Head of caudate nucleus (tissue), 42 donors: Measurements from ENCODE around the gene INAFM2.

Experiments used
- DNase-seq, 42 donors: peaks; one replicate each; pipeline versions ENCODE4 v3.0.0 to v3.0.0-alpha.2; 2020 to 2021; ENCODE audit warnings: mixed read lengths in 7 of 42
- intact Hi-C: fragments of 100-400 bp; cut with DNase I; formaldehyde crosslinking; loops from one replicate; pipeline ENCODE4 v1.15.0; 2022

The INAFM2 gene

DNA sequence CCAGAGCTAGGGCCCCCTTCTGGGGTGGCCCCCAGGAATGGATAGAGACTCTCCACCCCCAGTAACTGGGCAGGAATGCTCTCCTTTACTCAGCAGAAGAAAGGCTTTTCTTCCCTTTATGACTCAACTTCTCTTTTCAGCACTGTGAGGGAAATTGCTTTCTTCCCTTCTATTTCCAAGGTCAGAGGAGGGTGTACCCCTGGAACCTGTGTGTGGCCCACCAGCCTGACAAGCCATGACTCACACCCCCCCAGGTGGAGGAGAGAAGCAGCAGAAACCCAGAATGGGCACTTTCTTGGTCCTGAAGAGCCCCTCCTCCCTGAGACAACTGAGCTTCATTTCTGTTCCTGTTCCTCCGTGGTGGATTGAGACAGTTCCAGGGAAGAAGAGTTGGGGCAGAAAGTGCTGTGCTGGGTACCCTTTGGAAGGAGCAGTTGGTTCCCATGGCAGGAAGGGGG lies 37.9 kb upstream of the INAFM2 start:
- no peak for DNase-seq
- intact Hi-C loops, result no loop called here

DNA sequence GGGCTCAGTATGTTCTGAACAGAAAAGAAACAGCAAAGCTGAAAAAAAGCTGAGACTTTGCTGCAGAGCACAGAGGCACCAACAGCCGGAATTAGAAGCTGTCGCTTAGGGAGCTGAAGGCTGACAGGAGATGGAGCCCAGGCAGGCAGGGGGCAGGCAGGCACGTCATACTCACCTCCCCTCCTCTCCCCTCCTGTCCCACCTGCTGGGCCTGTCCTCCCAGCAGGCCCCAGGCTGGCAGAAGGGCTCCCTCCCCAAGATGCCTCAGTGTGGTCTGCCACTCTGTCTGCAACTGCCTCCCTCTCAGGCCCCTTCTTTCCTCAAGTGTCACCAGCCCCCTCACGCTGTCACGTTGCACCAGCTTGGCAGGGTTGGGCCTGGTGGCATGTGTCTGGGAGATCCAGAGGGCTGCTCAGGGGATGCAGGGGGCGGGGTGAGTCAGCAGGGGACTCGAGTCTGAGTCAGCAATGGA lies 37.4 kb upstream of the INAFM2 start:
- intact Hi-C loops, result no loop called here
- DNase-seq, result peak in 41 of 42 donors; percentile 56 to 92 (median 78)

DNA sequence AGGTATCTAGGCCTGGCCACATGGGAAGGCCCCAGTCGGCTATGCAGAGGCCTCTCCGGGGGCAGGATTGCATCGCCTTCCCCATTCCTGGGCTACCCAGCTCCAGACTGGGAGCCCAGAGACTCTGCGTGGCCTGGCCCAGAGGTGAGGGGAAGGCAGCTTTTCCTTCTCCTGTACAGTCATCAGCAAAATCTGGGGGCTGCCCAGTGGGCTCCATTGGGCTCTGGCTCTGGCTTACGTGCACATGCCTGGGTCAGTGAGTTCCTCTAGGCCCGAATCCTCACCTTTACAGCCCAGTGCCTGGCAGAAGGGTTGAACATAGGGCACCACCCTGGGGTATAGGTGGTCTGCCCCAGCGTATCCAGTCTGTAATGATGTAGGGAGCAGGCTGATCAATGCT lies 36.7 kb upstream of the INAFM2 start:
- DNase-seq, result no peak
- intact Hi-C loops, result no loop called here

DNA sequence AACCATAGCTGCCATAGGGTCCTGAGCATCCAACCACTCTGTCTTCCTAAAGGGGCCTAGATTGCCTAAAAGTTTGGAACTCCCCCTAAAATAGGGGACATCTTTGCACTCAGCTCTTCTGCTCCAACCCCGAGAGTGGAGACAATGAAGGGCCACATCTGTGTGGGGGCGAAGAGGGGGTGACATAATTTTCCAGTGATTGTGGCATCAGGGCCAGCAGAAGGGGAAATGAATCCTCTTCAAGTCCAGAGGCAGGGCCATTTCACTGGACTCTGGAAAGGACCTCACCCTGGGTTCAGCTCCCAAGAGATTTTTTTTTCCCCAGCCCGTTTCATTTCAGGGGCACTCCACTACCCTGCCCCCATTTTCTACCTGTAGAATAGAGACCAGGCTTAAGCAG lies 36.0 kb upstream of the INAFM2 start:
- no peak for DNase-seq
- intact Hi-C loops, result no loop called here

DNA sequence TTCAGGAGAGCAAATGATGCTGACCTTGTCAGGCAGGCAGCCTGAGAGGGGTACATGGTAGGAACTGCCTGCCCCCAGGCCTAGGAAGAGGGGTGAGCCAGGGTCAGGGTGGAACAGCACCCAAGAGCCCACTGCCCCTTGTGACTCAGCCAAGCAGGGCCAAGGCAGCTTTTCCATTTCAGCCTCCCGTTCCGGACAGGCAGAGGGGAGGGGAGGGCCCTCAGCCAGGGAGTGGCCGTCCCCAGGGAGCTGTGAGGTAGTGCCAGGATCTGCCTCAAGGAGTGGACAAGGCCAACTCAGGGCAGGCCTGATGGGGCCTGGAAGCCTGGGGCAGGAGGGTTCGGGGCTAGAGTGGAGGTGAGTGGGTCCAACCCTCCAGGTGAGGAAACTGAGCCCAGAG lies 35.5 kb upstream of the INAFM2 start:
- DNase-seq, result no peak
- intact Hi-C loops, result no loop called here

DNA sequence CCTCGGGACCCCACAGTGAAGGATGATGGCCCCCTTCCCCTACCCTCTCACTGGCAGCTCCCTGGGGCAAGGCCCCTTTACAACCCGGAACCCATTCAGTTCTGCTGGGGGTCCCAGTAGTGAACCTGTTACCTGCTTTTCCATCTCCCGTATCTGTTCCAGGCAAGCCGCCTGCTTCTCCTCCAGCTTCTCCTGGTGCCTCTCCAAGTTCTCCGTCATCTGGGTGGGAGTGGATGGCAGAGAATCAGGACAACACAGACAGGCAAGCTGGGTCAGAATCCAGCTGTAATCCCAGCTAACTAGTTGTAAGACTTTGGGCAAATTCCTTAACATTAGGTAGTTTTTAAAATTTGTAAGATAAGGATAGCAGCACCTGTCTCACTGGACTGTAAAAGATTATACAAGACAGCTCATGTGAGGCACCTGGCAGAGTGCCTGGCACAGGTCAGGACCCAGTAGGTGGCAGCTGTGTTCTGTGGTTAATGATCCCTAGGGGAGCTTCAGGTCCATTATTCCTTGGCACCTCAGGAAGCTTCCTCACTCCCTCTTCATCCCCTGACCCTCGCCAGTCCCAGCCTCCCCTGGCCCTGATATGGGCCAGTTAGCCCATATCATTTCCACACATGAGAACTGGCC lies 34.2 kb upstream of the INAFM2 start:
- intact Hi-C loops, result no loop called here
- peak in 2 of 42 donors; percentile 30 to 42 for DNase-seq

DNA sequence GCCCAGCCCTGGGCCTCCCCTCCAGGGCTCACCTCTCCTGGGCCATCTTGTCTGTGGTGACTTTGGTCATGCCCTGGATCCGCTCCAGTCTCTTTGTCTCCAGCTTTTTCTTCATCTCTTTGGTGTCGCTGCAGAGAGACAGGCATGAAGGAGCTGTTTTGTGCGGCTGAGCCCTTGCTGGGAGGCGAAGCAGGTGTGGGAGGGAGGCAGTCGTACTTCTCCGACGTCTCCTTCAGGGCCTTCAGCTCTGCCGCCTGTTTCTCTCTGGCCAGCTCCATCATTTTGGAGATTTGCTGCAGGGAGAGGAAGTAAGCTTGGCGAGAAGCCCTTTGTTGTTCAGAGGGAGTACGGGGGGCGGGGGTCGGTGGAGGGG lies 33.0 kb upstream of the INAFM2 start:
- intact Hi-C loops, result no loop called here
- peak in 22 of 42 donors; percentile 30 to 82 (median 60) for DNase-seq

DNA sequence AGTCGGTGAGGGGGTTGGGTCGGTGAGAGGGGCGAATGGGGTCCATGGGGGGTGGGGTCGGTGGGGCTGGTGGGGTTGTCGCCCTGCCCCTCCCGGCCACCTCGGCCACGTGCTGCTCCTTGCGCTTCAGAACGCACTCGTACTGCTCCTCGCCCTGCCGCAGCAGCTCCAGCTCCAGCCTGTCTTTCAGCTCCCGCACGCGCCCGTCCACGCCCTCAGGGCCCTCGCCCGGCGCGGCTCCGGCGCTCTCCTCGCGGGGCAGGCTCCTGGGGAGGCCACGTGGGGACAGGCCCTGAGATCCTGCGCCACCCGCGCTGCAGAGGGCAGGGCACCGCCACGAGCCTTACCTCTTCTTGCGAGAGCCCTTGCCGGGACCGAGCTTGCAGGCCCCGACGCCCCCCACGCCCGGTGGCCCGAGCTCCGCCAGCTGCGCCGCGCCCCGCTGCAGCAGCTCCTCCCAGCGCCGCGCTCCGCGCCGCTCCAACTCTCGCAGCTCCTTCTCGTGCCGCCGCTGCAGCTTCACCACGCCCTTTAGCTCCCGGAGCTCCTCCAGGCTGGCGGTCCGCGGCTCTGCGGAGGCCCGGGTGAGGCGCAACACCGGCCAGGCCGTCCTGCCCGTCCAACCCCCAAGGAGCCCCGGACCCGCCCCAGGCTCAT lies 32.4 kb upstream of the INAFM2 start:
- peak in 37 of 42 donors; percentile 36 to 83 (median 65) for DNase-seq
- intact Hi-C loops, result no loop called here

DNA sequence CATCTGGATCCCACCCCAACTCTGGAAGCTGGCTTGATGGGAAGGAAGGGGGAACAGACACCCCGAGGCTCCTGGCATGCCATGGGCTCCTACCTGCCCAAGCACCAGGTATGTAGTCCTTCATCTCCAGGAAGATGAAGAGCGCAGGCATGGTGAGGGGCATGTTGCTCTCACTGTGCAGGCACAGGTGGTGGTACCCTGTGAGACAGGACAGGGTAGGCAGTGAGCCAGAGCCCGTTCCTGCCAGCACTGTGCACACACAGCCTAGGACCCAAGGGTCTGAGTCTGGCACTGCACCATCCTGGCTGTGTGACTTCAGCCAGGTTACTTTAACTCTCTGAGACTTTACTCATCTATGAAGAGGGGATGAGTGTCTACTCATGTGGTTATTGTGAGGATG lies 31.2 kb upstream of the INAFM2 start:
- DNase-seq, result no peak
- intact Hi-C loops, result no loop called here

DNA sequence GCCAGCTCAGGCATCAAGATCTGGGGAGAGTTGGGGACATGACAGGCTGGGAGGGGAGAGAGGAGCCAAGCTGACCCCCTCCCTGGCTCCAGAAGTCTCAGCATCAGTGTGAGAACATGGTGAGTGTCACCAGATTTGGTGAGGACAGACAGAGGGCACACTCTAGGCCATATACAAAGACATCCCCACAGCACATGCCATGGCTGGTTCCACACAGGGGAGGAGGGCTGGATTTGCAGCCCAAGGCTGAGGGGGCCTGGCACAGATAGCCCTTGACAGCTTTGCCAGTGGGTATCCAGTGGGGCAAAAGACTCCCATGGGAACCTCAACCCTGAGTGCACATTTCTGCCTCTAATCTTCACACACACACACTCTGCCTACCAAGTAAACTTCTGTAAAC lies 30.5 kb upstream of the INAFM2 start:
- intact Hi-C loops, result no loop called here
- DNase-seq, result no peak

DNA sequence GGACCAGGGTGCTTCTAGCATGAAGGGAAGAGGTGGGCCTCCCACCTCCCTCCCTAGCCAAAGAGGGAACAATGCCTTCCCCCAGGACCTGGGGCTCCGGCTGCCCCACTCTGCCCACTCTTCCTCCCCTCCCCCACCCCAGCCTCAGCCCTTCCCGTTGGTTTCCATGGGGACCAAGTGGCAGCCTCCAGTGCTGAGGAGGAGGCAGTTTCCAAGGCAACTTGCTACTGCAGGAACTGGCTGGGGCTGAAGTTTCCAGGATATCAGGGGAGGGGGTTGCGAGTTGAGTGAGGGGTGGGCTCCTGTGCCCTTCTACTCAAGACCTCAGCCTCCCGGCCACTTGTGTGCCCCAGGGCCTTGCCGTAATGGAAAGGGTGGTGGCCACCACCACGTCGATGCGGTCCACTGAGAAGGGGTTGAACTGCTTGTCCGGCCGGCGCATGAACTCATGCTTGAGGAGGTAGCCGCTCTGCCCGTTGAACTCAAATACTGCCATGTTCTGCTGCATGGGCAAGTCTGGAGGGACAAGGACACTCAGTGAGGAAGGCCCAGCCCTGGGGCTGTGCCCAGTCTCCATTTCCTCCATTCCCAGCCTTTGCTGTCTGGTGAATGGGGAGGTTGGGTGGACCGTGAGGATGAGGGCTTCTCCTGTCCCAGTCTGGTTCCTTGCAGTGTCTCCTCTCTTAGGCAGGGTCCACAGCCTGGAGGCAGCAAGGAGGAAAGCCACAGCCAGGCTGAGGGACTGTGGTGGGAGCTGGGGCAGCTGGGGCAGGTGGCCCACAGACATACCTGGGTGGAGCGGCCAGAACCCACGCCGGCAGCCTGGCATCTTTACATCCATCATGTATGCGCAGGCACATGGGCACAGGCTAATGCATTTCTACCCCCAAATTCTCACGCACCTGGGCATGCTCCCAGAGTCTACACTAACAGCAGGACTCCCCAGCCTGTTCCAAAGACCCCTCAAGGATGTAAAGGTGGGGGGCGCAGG lies 29.3 kb upstream of the INAFM2 start:
- intact Hi-C loops, result no loop called here
- DNase-seq, result peak in 37 of 42 donors; percentile 31 to 89 (median 69)

DNA sequence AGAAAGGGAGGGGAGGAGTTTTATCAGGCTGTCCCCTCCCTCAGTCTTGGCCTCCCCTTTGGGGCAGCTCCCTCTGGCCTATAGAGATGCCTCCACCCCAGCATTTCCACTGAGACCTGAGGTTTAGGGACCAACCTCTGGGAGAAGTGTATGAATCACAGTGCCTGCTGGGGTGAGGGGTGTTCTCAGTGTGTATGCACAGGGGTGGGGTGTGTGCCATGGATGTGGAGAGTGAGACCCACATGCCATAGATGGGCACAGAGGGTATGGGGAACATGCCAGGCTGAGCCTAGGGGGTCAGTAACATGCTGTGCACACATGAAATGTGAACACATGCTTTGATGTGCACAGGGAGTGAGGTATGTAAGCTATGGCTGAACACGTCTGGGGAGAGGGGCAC lies 28.2 kb upstream of the INAFM2 start:
- no peak for DNase-seq
- intact Hi-C loops, result no loop called here

DNA sequence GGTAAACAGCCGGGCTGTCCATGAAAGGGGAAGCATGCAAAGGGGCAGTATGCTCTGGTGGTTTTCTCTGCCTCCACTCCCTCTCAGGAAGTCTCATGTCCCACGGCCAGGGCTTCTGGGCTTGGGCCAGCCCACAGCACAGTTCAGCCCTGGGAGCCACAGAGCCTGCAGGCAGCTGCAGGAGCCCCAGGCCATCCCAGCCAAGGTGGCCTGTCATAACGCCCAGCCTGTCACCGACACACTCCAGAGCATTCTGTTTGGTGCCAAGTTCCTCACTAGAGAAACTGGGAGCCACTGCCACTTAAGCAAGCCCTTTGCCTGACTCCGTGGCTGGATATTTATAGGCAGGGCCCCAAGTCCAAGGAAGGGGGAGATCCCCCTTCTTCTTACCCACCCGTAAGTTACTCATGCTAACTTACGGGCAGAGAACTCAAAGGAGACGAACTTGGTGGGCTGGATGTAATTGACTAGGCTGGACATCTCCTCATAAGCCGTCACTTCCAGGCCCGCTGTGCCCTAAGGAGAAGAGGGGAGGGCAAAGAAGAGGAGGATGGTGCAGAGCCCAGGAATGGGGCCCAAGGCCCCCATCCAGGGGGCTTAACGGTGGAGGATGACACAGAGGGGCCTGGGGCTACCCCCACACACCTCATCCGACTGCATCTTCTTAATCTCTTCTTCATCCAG lies 27.5 kb upstream of the INAFM2 start:
- DNase-seq, result no peak
- intact Hi-C loops, result no loop called here

DNA sequence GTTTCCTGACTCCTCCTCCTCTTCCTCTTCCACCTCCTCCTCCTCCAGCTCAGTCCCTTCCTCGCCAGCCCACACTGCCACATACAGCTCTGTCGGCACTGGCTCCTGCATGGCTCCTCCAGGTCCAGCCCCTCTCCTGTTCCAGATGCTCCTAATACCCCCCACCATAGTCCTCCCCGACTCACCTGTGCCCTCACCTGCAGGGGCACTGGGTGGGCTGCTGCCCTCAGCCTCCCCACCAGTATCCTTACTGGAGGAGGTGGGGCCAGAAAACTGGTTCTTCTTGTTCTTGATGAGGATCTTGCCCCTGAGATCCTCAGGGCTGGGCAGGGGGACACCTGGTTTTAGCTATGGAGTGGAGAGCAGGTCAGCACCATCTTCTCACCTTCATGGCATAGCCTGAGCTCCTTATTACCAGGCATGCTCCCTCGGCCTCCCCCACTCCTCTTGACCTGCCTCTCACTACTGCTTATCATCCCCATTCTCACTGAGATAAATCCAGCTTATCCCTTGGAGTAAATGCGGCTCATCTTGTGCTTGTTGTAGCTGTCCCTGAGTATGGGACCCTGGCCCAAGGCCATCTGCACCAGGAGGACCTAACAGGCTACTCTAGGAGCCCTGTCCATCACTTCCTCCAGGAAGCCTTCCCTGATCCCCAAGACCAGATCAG lies 26.8 kb upstream of the INAFM2 start:
- no peak for DNase-seq
- intact Hi-C loops, result no loop called here

DNA sequence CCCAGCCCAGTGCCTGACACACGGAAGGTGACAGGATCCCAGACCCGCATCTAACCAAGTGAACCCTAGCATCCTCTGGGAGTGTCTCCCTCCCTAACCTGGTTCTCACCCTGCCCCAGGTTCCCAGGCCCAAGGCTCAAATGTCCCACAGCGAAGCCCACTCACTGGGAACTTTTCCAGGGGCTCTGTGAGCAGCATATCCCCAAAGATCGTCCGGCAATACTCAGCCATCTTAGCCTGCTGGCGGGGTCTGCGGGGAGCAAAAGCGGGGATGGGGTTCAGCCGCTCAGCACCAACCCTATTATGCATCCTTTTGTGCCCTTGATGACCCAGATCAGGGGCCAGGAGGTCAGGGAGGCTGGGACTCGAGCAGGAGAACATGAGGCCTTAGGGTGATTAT lies 26.1 kb upstream of the INAFM2 start:
- DNase-seq, result no peak
- intact Hi-C loops, result no loop called here

DNA sequence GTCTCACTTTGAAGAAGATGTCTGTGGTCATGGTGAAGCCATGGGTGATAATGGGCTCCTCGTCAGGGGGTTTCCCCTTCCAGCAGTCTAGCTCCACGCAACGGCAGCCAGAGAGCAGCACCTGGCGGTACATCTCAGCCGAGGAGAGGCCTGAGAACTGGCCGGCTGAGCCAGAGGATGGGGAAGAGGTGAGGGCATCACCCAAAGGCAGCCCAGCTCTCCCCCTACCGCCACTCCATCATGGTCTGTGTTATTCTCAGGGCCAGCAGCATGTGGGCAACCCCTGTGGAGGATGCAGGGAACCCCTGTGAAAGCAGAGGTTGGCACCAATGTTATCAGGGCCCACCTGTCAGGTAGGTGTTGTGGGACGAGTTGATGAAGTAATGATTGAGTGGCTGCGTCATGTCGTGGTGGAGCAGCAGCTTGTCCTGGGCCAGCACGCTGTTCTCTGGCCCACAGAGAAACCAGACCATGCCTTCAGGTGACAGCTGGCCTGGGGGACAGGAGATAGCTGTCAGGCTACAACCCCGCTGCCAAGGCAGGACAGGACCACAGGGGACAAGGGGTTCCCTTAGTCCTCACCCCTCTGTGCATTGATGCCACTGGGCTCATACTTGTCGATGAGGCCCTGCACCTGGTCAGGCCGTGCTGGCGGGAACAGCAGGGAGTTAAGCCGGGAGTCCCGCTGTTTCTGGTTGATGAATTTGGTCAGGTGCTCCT lies 25.1 kb upstream of the INAFM2 start:
- no peak for DNase-seq
- intact Hi-C loops, result no loop called here

DNA sequence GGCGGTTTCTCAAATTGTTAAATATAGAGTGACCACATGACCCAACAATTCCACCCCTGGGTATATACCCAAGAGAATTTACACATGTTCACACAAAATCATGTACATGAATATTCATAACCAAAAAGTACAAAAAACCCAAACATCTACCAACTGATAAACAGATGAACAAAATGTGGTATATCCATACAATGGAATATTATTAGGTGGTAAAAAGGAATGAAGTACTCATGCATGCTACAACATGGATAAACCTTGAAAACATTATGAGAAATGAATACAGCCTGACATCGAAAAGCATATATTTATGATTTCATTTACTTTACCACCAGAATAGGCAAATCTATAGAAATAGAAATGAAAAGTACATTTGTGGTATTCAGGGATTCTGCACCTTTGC lies 23.1 kb upstream of the INAFM2 start:
- intact Hi-C loops, result no loop called here
- DNase-seq, result no peak

DNA sequence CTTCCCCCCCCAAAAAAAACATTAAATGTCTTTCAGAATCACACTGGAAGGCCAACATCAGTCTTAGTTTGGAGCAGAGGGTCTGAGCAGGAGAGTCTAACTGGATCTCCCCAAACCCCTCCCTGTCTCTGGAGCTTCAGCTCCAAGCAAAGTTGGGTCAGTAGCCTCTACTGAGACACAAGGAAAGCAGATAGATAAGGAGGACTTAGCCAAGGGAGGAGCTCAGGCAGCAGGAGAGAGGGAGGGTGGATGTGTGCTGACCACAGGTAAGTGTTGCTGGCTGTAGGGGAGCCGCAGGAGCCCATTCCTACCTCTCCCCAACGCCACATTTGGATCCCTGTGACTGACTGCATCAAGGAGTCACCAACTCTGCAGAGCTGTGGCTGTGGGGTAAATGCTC lies 22.7 kb upstream of the INAFM2 start:
- intact Hi-C loops, result no loop called here
- DNase-seq, result no peak
